ENCODE results near the gene CBL.
"Not testable (repeated sequence)": the region's sequence is repeated elsewhere in the genome, so short reads cannot be mapped to it uniquely, and the experiment has no call there.

GRCh38 chr11:119167077-119167458, 39.1 kb upstream of the CBL start:
- TF ChIP-seq CTCF (IDR thresholded peaks at IDR 0.05; ENCODE audit: insufficient read depth, low read depth, low read length); EZH2 (IDR thresholded peaks at IDR 0.05; ENCODE audit: insufficient read depth, low read length): not testable (repeated sequence)

Data from astrocyte (in vitro differentiated cells and primary cell).